H1 (cell line): ENCODE measurements around the gene RD3L. TPM values are rescaled to one million over a fixed set of nuclear protein-coding genes. Genes with fewer than 3 reads are reported as not detected.

ENCODE experiments used
- CTCF ChIA-PET: fragments of 300-600 bp; sonication (Branson Sonifier 250); formaldehyde crosslinking; loops from one replicate; lab custom pipeline; 2021; ENCODE audit not compliant: partially characterized antibody; lab: Charles Lee
- POLR2A ChIA-PET: fragments of 300-600 bp; sonication (Branson Sonifier 250); formaldehyde crosslinking; loops from one replicate; lab custom pipeline; 2021; ENCODE audit warnings: inconsistent platforms; ENCODE audit not compliant: partially characterized antibody; lab: Charles Lee
- DNase-seq, 2 experiments: peaks; one replicate each; pipeline versions ENCODE4 v3.0.0 to v3.0.0-alpha.2; 2010 to 2022; ENCODE audit warnings: low spot score in 2 of 2, low read depth in 1 of 2, mixed read lengths in 1 of 2
- FAIRE-seq: peaks from 2 replicates; lab custom pipeline; 2011; peaks lifted over from hg19 to GRCh38; lab: Jason Lieb, UNC
- H2AFZ ChIP-seq: 2 replicates; pipeline ENCODE4 v1.8.1; 2012; ENCODE audit warnings: low read length, inconsistent platforms
- H2AK5ac ChIP-seq: 2 replicates; pipeline ENCODE4 v1.6.1; 2013; ENCODE audit warnings: low read depth, low read length
- H2BK120ac ChIP-seq: replicated peaks from 2 replicates; pipeline ENCODE3; 2013; ENCODE audit warnings: low read depth, low read length, inconsistent platforms
- H2BK12ac ChIP-seq: 2 replicates; pipeline ENCODE4 v1.6.1; 2013; ENCODE audit warnings: low read depth, low read length
- H2BK15ac ChIP-seq: 2 replicates; pipeline ENCODE4 v1.6.1; 2013; ENCODE audit warnings: low read length
- H2BK20ac ChIP-seq: 2 replicates; pipeline ENCODE4 v1.6.1; 2013; ENCODE audit warnings: low read length
- H2BK5ac ChIP-seq: 2 replicates; pipeline ENCODE4 v1.6.1; 2013; ENCODE audit warnings: low read depth, low read length
- H3K14ac ChIP-seq: 2 replicates; pipeline ENCODE4 v1.6.1; 2013; ENCODE audit warnings: inconsistent platforms; ENCODE audit not compliant: insufficient read length
- H3K18ac ChIP-seq: 2 replicates; pipeline ENCODE4 v1.6.1; 2013; ENCODE audit warnings: low read length; ENCODE audit errors: extremely low read depth
- H3K23ac ChIP-seq: 2 replicates; pipeline ENCODE4 v1.6.1; 2013; ENCODE audit warnings: inconsistent platforms; ENCODE audit not compliant: insufficient read length
- H3K23me2 ChIP-seq: 2 replicates; pipeline ENCODE4 v1.6.1; 2013; ENCODE audit warnings: low read depth, low read length
- H3K27ac ChIP-seq: 2 replicates; pipeline ENCODE4 v1.6.1; 2011; ENCODE audit warnings: low read depth, low read length, inconsistent platforms
- H3K27me3 ChIP-seq, 4 experiments: replicated peaks in 1 of 4; 1 replicate in 1 of 4; 2 replicates in 3 of 4; pipeline versions ENCODE4 v1.6.1 to v1.8.1; 2011 to 2013; ENCODE audit warnings: low read length in 3 of 4, mild to moderate bottlenecking in 3 of 4, inconsistent platforms in 2 of 4, mixed read lengths in 2 of 4, moderate library complexity in 1 of 4; ENCODE audit not compliant: control insufficient read depth in 3 of 4, insufficient read depth in 3 of 4; ENCODE audit errors: extremely low read depth in 1 of 4
- H3K36me3 ChIP-seq, 4 experiments: 2 replicates each; pipeline versions ENCODE4 v1.6.1 to v1.8.1; 2011 to 2013; ENCODE audit warnings: mild to moderate bottlenecking in 4 of 4, low read length in 3 of 4, moderate library complexity in 2 of 4, control low read depth in 1 of 4, inconsistent platforms in 1 of 4; ENCODE audit not compliant: insufficient read depth in 4 of 4, control insufficient read depth in 2 of 4
- H3K4ac ChIP-seq: replicated peaks from 2 replicates; pipeline ENCODE3; 2013; ENCODE audit warnings: low read length, low read depth, mixed read lengths, inconsistent platforms; ENCODE audit not compliant: insufficient read length
- H3K4me1 ChIP-seq, 4 experiments: replicated peaks in 1 of 4; 1 replicate in 1 of 4; 2 replicates in 3 of 4; pipeline versions ENCODE4 v1.6.1 to v1.8.1; 2011 to 2013; ENCODE audit warnings: low read length in 3 of 4, inconsistent platforms in 2 of 4, mixed read lengths in 1 of 4; ENCODE audit not compliant: insufficient read depth in 4 of 4, control insufficient read depth in 3 of 4
- H3K4me2 ChIP-seq, 2 experiments: 2 replicates each; pipeline versions ENCODE4 v1.6.1 to v1.8.1; 2011 to 2013; ENCODE audit warnings: low read depth in 2 of 2, low read length in 2 of 2, control low read depth in 1 of 2, inconsistent platforms in 1 of 2, mild to moderate bottlenecking in 1 of 2; ENCODE audit not compliant: insufficient read depth in 1 of 2
- H3K4me3 ChIP-seq, 4 experiments: fragments of 200-600, 300-600 bp in 1 of 4; sonication (generic), shearing (Covaris generic), sonication (Bioruptor Twin) in 1 of 4; 2 replicates each; pipeline versions ENCODE4 v1.5.1 to v1.8.1; 2011 to 2016; ENCODE audit warnings: low read length in 4 of 4, low read depth in 3 of 4, control low read depth in 2 of 4, inconsistent platforms in 2 of 4, mild to moderate bottlenecking in 2 of 4, mixed read lengths in 1 of 4, moderate library complexity in 1 of 4; ENCODE audit not compliant: insufficient read depth in 2 of 4; ENCODE audit errors: extremely low read depth in 1 of 4
- H3K56ac ChIP-seq: replicated peaks from 2 replicates; pipeline ENCODE3; 2013; ENCODE audit warnings: low read depth, mild to moderate bottlenecking, mixed read lengths, low read length, inconsistent platforms; ENCODE audit not compliant: insufficient read length
- H3K79me1 ChIP-seq: 2 replicates; pipeline ENCODE4 v1.6.1; 2013; ENCODE audit warnings: low read depth, low read length, control low read depth
- H3K79me2 ChIP-seq, 2 experiments: 2 replicates each; pipeline versions ENCODE4 v1.6.1 to v1.8.1; 2012 to 2013; ENCODE audit warnings: low read length in 2 of 2, mild to moderate bottlenecking in 2 of 2, inconsistent platforms in 1 of 2; ENCODE audit not compliant: insufficient read depth in 2 of 2, control insufficient read depth in 1 of 2
- H3K9ac ChIP-seq, 4 experiments: replicated peaks in 1 of 4; 1 replicate in 1 of 4; 2 replicates in 3 of 4; pipeline versions ENCODE4 v1.6.1 to v1.8.1; 2011 to 2013; ENCODE audit warnings: low read depth in 3 of 4, low read length in 3 of 4, control low read depth in 2 of 4, mild to moderate bottlenecking in 2 of 4, moderate library complexity in 2 of 4, inconsistent platforms in 1 of 4; ENCODE audit errors: extremely low read depth in 1 of 4
- H3K9me3 ChIP-seq, 2 experiments: 2 replicates each; pipeline versions ENCODE4 v1.6.1 to v1.8.1; 2012 to 2013; ENCODE audit warnings: mild to moderate bottlenecking in 2 of 2, moderate library complexity in 2 of 2, control low read depth in 1 of 2, inconsistent platforms in 1 of 2, low read depth in 1 of 2, low read length in 1 of 2, mixed read lengths in 1 of 2; ENCODE audit not compliant: insufficient read depth in 2 of 2
- H4K20me1 ChIP-seq, 2 experiments: replicated peaks in 1 of 2; 2 replicates each; pipeline versions ENCODE3 to v1.8.1; 2011 to 2013; ENCODE audit warnings: inconsistent platforms in 2 of 2, low read length in 2 of 2, mild to moderate bottlenecking in 1 of 2; ENCODE audit not compliant: insufficient read depth in 2 of 2, control insufficient read depth in 1 of 2
- H4K5ac ChIP-seq: 2 replicates; pipeline ENCODE4 v1.6.1; 2013; ENCODE audit warnings: low read length, low read depth, mixed read lengths, inconsistent platforms; ENCODE audit not compliant: insufficient read length
- H4K8ac ChIP-seq: 2 replicates; pipeline ENCODE4 v1.8.0; 2013; ENCODE audit warnings: mild to moderate bottlenecking, moderate library complexity, low read length, inconsistent platforms; ENCODE audit not compliant: insufficient read depth; ENCODE audit errors: extremely low read depth
- H4K91ac ChIP-seq: replicated peaks from 2 replicates; pipeline ENCODE3; 2013; ENCODE audit warnings: low read length, mixed read lengths, inconsistent platforms; ENCODE audit not compliant: insufficient read length
- ATF3 ChIP-seq: IDR thresholded peaks from 2 replicates; pipeline ENCODE4 v1.6.1; 2011; ENCODE audit warnings: low read depth, mild to moderate bottlenecking, low read length; ENCODE audit not compliant: insufficient read depth
- BCL11A ChIP-seq, 2 experiments: IDR thresholded peaks; one replicate each; pipeline ENCODE4 v1.6.1; 2011; ENCODE audit warnings: low read depth in 2 of 2, low read length in 2 of 2, mild to moderate bottlenecking in 2 of 2
- CBX5 ChIP-seq: fragments of 300-800, 300-1000 bp; sonication (generic); IDR thresholded peaks from 2 replicates; pipeline ENCODE4 v1.7.1; 2016; ENCODE audit warnings: antibody characterized with exemption, low read length, low read depth
- NRF1 ChIP-seq: IDR thresholded peaks from 2 replicates; pipeline ENCODE4 v1.6.1; 2011; ENCODE audit warnings: mild to moderate bottlenecking, low read depth, low read length, improper control_type of control experiment
- POLR2A ChIP-seq, 2 experiments: IDR thresholded peaks; 1 replicate in 1 of 2; 2 replicates in 1 of 2; pipeline ENCODE4 v1.6.1; 2011; ENCODE audit warnings: low read depth in 2 of 2, low read length in 2 of 2, mild to moderate bottlenecking in 2 of 2; ENCODE audit errors: control extremely low read depth in 1 of 2
- SP4 ChIP-seq: IDR thresholded peaks from 2 replicates; pipeline ENCODE4 v1.6.1; 2012; ENCODE audit warnings: low read length, inconsistent platforms
- SRF ChIP-seq: IDR thresholded peaks from 2 replicates; pipeline ENCODE4 v1.6.1; 2011; ENCODE audit warnings: mild to moderate bottlenecking, low read depth, low read length, moderate library complexity
- ZNF274 ChIP-seq: IDR thresholded peaks from 2 replicates; pipeline ENCODE4 v1.7.0; 2012; ENCODE audit warnings: low read length, borderline replicate concordance; ENCODE audit errors: extremely low read depth
- WGBS, 2 experiments: shearing (Covaris generic) in 1 of 2; methylation state at CpG; one replicate each; pipeline versions ENCODE4 v1.1.6 to v1.1.7; 2013 to 2015; ENCODE audit warnings: low lambda C conversion rate in 2 of 2, mixed read lengths in 2 of 2, inconsistent platforms in 1 of 2, low coverage in 1 of 2, missing lambda C conversion rate in 1 of 2; ENCODE audit not compliant: insufficient replicate concordance in 2 of 2, insufficient coverage in 1 of 2, insufficient read length in 1 of 2; ENCODE audit errors: extremely low coverage in 1 of 2, missing lambda C conversion rate in 1 of 2; 5-methylcytosine and 5-hydroxymethylcytosine counted together
- polyA plus RNA-seq, 7 experiments: library from polyadenylated mRNA; depleted of rRNA in 3 of 7; stranded (reverse) in 5 of 7; unstranded in 2 of 7; fragments of >200 nt in 5 of 7; fragments of 200-250 nt in 2 of 7; gene quantifications; 1 replicate in 5 of 7; 2 replicates in 1 of 7; 4 replicates in 1 of 7; pipeline versions ENCODE4 v1.2.1 to v1.2.3, GENCODE V29; 2011 to 2013; ENCODE audit warnings: missing spikeins in 2 of 7, mixed read lengths in 2 of 7
- total RNA-seq: library from RNA; stranded (reverse); fragmentation: NEBNext Ultra II Directional; extraction: Animal tissue kit (Norgen Biotek cat#: 25700); gene quantifications from 2 replicates; pipeline ENCODE4 v1.2.1, GENCODE V29; 2021
- TF ChIP-seq, protein P1 (sequence below), 3 experiments: IDR thresholded peaks; 1 replicate in 2 of 3; 2 replicates in 1 of 3; pipeline versions ENCODE4 v1.5.1 to v1.6.1; 2011; ENCODE audit warnings: low read length in 3 of 3, mild to moderate bottlenecking in 3 of 3, inconsistent platforms in 2 of 3, low read depth in 1 of 3, moderate library complexity in 1 of 3; ENCODE audit not compliant: insufficient read depth in 1 of 3; ENCODE audit errors: control extremely low read depth in 1 of 3

RD3L gene
- total and polyA plus RNA-seq, 2 of the 8 experiments (the other 6 are each of a cell fraction or from before 2014, with no cell fraction given), result not detected

GRCh38 chr14:103910262-103910935, 31.9 kb downstream of the RD3L start:
- Histone ChIP-seq H3K14ac (no peak overlapping the region), H3K4me3 (peak overlapping the region in 1 of 4 experiments; percentile 23; a peak in 2 of 8 replicates), H3K9me3 (no peaks in the 10 kb centered on the region), H3K36me3 (peaks cover 7 to 30% (median 10%) of the 10 kb centered on the region in 4 experiments), H3K79me1 (no peaks in the 10 kb centered on the region), H3K4me2 (peak overlapping the region; percentile 21 to 59; a peak in 3 of 4 replicates), H4K20me1 (no peaks in the 10 kb centered on the region), H3K23me2 (no peaks in the 10 kb centered on the region), H4K5ac (peak overlapping the region; percentile 39), H3K79me2 (no peaks in the 10 kb centered on the region), H3K4ac (no peak overlapping the region), H2BK5ac (no peak overlapping the region; the same call in 1 of the 2 replicates), H3K4me1 (peaks cover 0 to 5% (median 3%) of the 10 kb centered on the region in 4 experiments; a peak in 5 of 7 replicates), H2BK15ac (no peak overlapping the region), H3K23ac (no peak overlapping the region), H3K56ac (no peak overlapping the region), H2BK120ac (peak overlapping the region; percentile 59), H3K9ac (no peak overlapping the region; a peak in 1 of 7 replicates), H4K91ac (no peak overlapping the region), H3K27ac (no peak overlapping the region), H2AK5ac (no peak overlapping the region), H2BK20ac (no peak overlapping the region), H3K18ac (peak overlapping the region; percentile 78), H2BK12ac (no peak overlapping the region), H3K27me3 (no peaks in the 10 kb centered on the region), H4K8ac (0 out of 2 replicates have a peak overlapping the region, but pooled peaks have one; percentile 7), H2AFZ (peak overlapping the region; percentile 68)
- POLR2A ChIA-PET, result interaction anchor here (0.6 to 1.6 kb wide), 5 partner anchors 10 to 102 kb away, joined by 3 to 7 read pairs (median 5); a partner anchor contains a TSS
- peak; percentile 88 for FAIRE-seq
- 30% methylated on average over 20 of the region's 20 CpGs; no CpG with 5 or more reads in 1 of the 2 experiments for WGBS, 2 experiments
- CTCF ChIA-PET, result interaction anchor here (0.5 to 12.0 kb wide), 43 partner anchors 10 to 691 kb away, joined by 3 to 180 read pairs (median 4); partner anchors contain the start of genes RD3L and TDRD9
- DNase-seq, result peak; percentile 76 to 85
- TF ChIP-seq CBX5 (no peak), ATF3 (no peak), BCL11A (IDR thresholded peaks at IDR 0.05; ENCODE audit: low read depth in 2 of 2, low read length in 2 of 2) (no peak), POLR2A (IDR thresholded peaks at IDR 0.05; ENCODE audit: control extremely low read depth in 1 of 2, low read depth in 2 of 2, low read length in 2 of 2) (0 out of 3 replicates have a peak, but pooled peaks of 1 of the 2 experiments have one; percentile 42), NRF1 (no peak), SRF (no peak), SP4 (no peak), ZNF274 (no peak)
- TF ChIP-seq, protein P1, sequence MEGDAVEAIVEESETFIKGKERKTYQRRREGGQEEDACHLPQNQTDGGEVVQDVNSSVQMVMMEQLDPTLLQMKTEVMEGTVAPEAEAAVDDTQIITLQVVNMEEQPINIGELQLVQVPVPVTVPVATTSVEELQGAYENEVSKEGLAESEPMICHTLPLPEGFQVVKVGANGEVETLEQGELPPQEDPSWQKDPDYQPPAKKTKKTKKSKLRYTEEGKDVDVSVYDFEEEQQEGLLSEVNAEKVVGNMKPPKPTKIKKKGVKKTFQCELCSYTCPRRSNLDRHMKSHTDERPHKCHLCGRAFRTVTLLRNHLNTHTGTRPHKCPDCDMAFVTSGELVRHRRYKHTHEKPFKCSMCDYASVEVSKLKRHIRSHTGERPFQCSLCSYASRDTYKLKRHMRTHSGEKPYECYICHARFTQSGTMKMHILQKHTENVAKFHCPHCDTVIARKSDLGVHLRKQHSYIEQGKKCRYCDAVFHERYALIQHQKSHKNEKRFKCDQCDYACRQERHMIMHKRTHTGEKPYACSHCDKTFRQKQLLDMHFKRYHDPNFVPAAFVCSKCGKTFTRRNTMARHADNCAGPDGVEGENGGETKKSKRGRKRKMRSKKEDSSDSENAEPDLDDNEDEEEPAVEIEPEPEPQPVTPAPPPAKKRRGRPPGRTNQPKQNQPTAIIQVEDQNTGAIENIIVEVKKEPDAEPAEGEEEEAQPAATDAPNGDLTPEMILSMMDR (IDR thresholded peaks at IDR 0.05; ENCODE audit: control extremely low read depth in 1 of 3, insufficient read depth in 1 of 3, low read depth in 1 of 3, low read length in 3 of 3), result peak; percentile 81 to 88 (median 87)
